ENCODE measurements around the gene DCUN1D1. TPM values are rescaled to one million over a fixed set of nuclear protein-coding genes. Genes with fewer than 3 reads are reported as not detected.

The DCUN1D1 gene
- total RNA-seq, 1 experiment from 2014 or later = 9.6 TPM

DNA sequence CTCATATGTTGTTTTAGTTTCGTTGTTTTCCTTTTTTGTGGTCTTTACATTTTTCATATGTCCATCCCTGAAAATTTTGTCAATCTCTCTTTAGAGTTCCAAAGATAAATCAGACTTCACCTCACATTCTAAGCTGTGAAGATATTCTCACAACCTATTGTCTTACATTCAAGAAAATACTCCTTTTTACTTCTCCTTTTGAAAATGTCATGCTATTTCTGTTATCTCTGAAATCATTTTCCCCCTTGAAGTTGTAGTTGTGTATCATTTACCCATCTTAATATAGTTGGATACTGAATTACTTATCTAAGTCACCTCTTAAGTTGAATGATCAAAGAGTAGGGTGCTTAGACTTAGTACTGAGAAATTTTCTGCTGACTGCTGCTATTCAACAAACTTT lies 74.3 kb downstream of the DCUN1D1 start:
- DNase-seq (ENCODE audit: low spot score) = no peak
- in situ Hi-C loops (cut with HindIII; ENCODE audit: low sequenced_read_pairs) = no loop called here

DNA sequence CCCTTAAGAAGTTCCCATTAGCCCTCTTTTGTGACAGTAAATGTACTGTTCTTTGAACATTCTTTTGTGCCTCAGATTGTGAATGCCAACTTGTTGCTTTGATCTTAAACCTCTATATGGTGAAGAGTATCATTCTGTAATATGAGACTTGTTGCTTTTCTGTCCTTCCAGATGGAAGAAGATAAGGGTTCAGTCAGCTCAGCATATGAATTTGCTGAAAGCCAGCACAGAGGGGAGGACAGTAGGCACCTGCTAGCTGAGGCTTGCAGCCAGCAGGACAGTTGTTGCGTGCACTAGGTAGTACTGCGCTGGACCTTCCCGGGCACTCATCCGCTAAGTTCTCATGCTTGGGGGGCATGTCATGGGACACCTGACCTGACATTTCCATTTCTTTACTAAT lies 74.7 kb downstream of the DCUN1D1 start:
- no peak for DNase-seq (ENCODE audit: low spot score)
- in situ Hi-C loops (cut with HindIII; ENCODE audit: low sequenced_read_pairs) = no loop called here

DNA sequence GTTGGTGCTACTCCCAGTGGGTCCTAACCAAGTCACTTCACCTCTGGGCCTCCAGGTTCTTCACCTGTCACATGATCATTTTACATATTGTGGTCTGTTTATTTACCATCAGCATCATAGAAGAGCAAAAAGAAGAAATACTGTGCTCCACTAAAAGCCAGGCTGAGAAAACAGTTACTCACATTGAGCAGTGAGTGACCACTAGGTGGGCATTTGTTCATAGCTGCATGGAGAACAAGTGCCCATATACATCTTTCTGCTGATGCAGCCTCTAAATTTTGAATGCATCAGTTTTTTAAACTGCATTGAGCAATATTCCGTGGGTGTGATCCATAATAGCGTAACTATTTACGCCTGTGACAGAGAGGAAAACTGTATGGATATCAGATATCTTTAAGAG lies 76.2 kb downstream of the DCUN1D1 start:
- no peak for DNase-seq (ENCODE audit: low spot score)

DNA sequence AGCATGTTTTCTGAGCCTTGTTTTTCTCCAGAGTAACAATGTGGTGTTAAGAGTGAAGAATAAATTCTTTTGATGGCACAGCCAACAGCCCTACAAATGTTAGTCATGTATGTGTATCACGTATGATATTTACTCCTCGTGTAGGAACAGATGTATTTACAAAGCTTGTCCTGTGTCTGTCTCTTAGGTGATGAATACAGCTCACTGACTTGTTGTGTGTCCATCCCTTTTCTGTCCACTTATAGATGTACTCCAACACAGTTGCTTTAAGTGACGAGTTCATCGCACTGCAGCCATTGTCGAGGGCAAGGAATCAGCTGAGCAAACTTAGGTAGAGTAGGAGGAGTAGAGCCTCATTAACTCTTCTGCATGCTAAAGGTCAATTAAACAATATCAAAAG lies 78.1 kb downstream of the DCUN1D1 start:
- no peak for DNase-seq (ENCODE audit: low spot score)
- in situ Hi-C loops (cut with HindIII; ENCODE audit: low sequenced_read_pairs) = no loop called here

More for the DNA sequence above, 76.2 kb downstream of the DCUN1D1 start:
- in situ Hi-C loops (cut with HindIII; ENCODE audit: low sequenced_read_pairs) = no loop called here

DNA sequence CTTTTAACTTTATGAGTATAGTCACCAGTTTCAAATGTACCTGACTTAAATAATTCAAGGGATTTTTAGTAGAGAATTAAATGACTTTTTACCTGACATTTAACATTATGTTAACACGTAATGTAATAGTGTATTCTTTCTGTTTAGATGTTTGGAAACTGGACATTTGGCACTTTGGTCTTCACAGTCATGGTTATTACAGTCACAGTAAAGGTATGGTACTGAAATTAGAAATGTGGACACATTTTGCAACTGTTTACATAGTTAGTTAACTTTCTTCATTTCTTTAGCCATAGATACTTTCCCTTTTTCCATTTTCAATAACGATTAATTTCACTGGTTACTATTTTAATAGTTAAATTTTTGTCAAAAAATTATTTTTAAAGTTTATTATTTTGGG lies 83.8 kb downstream of the DCUN1D1 start:
- in situ Hi-C loops (cut with HindIII; ENCODE audit: low sequenced_read_pairs) = no loop called here
- DNase-seq (ENCODE audit: low spot score) = no peak

DNA sequence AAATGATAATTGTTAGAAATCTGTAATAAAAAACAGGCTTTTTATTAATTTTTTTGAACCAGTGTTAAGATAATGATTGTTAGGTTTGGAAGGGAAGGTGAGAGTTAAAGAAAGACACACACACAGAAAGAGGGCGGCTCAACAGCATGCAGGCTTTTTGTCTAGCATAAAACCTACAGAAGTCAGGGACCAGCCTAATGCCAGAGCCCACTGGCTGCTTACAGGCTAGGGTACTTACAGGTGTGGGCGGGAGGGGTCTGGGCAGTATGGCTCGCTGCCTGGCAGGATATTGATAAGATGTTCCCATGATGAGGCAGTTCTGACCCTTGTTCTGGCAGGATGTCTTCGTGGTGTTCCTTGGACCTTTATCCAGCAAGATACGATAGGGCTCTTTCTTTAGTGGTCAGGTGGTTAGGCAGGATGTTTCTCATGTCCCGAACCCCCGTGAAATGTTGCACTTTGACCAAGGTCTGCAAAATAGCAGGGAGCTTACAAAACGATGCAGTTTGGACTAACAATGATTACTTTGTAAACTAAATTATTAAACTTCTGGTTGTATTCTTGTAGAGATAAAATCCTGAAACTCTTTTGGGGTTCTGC lies 84.7 kb downstream of the DCUN1D1 start:
- no peak for DNase-seq (ENCODE audit: low spot score)
- in situ Hi-C loops (cut with HindIII; ENCODE audit: low sequenced_read_pairs) = no loop called here

DNA sequence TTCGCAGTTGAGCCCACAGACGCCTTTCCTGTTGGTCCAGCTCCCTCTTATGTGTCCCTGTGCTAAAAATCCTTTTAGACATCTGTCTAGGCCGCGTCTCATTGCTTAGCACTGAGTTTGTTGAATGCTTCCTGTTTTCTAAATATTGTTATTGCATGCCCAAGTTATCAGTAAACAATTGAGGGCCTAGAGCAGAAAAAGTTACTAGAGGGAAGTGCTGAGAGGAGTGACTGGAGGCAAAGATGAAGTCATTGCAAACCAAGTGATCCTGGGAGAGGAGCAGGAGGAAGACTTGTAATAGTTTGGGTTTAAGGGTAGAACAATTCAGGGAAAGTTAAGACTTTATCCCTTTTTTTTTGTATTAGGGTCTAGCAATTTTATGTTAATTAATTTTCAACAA lies 88.1 kb downstream of the DCUN1D1 start:
- DNase-seq (ENCODE audit: low spot score) = no peak
- in situ Hi-C loops (cut with HindIII; ENCODE audit: low sequenced_read_pairs) = no loop called here

DNA sequence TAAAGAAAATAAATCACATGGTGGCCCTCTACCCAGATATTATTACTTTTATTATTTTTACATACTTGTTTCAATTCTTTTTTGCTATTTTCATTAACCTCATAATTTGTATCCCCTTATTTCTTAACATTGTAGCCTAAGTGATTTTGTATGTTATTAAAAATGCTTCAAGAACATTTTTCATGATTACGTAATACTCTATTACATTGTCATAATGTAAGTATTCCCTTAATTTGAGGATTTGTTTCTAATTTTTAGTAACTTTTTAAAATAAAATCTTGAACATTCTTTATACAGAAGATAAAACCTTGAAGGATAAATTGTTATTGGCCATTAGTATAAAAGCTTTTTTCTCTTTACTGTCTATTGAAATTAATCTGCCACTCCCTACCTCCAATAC lies 89.0 kb downstream of the DCUN1D1 start:
- in situ Hi-C loops (cut with HindIII; ENCODE audit: low sequenced_read_pairs) = no loop called here

DNA sequence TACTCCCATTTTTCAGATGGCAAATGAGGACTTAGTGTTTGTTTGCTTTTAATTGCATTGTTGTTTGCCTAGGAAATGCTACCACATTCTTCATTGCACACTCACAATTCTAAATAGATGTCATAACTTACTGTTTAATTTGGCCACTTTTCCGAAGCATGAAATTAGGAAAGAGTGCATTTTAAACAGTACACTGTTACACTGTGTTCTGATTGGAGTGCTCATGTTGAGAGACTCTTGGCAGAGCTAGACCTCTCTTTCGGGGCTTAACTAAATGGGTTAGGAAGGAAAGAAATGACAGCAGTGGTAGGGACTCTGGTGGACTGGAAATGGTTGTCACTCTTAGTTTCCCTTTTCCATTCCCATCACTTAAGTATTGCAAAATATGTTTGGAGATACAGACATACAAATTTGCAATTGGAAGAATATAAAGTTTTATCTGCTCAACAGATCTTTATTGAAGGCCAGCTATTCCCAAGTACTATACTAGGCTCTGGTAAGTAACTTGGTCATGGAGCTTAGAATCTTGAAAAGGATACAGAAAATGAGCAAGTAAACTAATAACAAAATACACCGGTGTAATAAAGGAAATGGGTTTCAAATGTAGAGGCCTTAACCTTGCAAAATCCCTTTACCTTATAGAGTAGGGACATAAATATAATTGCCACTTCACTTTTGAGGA lies 90.2 kb downstream of the DCUN1D1 start:
- no peak for DNase-seq (ENCODE audit: low spot score)
- in situ Hi-C loops (cut with HindIII; ENCODE audit: low sequenced_read_pairs) = no loop called here

More for the DNA sequence above, 89.0 kb downstream of the DCUN1D1 start:
- DNase-seq (ENCODE audit: low spot score) = no peak

Other genes starting within 250 kb of the DCUN1D1 start
- 29.8 and 48.5 TPM in 2 replicates for gene ATP11B, start 187.0 kb downstream of the DCUN1D1 start, total RNA-seq (2014; rRNA removed; shearing (Covaris generic))
- gene MCCC1, start 119.0 kb upstream of the DCUN1D1 start, total RNA-seq (2014; rRNA removed; shearing (Covaris generic)) = 29.5 and 34.4 TPM in 2 replicates
- not detected in 2 replicates for gene LAMP3, start 182.2 kb upstream of the DCUN1D1 start, total RNA-seq (2014; rRNA removed; shearing (Covaris generic))

Measured in G401 (cell line).